Psoas muscle (tissue), 8 donors: ENCODE results near the gene NAIF1. TPM values are rescaled to one million over a fixed set of nuclear protein-coding genes. Genes with fewer than 3 reads are reported as not detected.

Source experiments
- ATAC-seq, 4 donors: fragments of 200-7000 bp; cut with Tn5 transposase; one replicate each; pipeline ENCODE4 v1.9.1; 2020; ENCODE audit warnings: moderate library complexity in 3 of 4, mild to moderate bottlenecking in 2 of 4
- DNase-seq, 2 donors: peaks; one replicate each; pipeline ENCODE4 v3.0.0-alpha.2; 2020
- H3K27ac ChIP-seq: fragments of 200-600 bp; one replicate; pipeline ENCODE4 v1.8.0; 2022
- H3K27me3 ChIP-seq, 3 donors: fragments of 200-600 bp in 1 of 3; one replicate each; pipeline versions ENCODE4 v1.6.1 to v1.8.0; 2013 to 2022; ENCODE audit warnings: low read length in 2 of 3, mild to moderate bottlenecking in 2 of 3, moderate library complexity in 1 of 3; ENCODE audit not compliant: insufficient read depth in 3 of 3
- H3K36me3 ChIP-seq, 2 donors: fragments of 200-600 bp in 1 of 2; one replicate each; pipeline versions ENCODE4 v1.6.1 to v1.8.0; 2013 to 2022; ENCODE audit warnings: low read depth in 1 of 2, mild to moderate bottlenecking in 1 of 2, moderate library complexity in 1 of 2; ENCODE audit not compliant: insufficient read depth in 1 of 2
- H3K4me1 ChIP-seq: fragments of 200-600 bp; one replicate; pipeline ENCODE4 v1.8.0; 2022
- H3K4me3 ChIP-seq: fragments of 200-600 bp; one replicate; pipeline ENCODE4 v1.8.0; 2022; ENCODE audit warnings: mild to moderate bottlenecking
- H3K9me3 ChIP-seq: fragments of 200-600 bp; one replicate; pipeline ENCODE4 v1.8.0; 2022
- CTCF ChIP-seq: fragments of 200-600 bp; IDR thresholded peaks from one replicate; pipeline ENCODE4 v1.8.0; 2022; ENCODE audit warnings: antibody characterized with exemption
- WGBS, 3 donors: extraction: QIAGEN DNeasy Blood & Tissue Kit; methylation state at CpG; one replicate each; pipeline versions ENCODE4 v1.1.6 to v1.1.7; 2013; 5-methylcytosine and 5-hydroxymethylcytosine counted together
- intact Hi-C, 2 donors: fragments of 100-400 bp; cut with DNase I; formaldehyde crosslinking; loops; one replicate each; pipeline versions ENCODE4 v1.11.0 to v1.14.2; 2022
- polyA plus RNA-seq, 3 donors: library from polyadenylated mRNA; stranded (reverse); fragments of 200-250 nt; gene quantifications; one replicate each; pipeline ENCODE4 v1.2.3, GENCODE V29; 2013
- total RNA-seq, 4 donors: library from RNA; stranded (reverse); fragmentation: NEBNext Ultra II Directional in 2 of 4; extraction: Animal tissue kit (Norgen Biotek cat#: 25700) in 2 of 4; gene quantifications; one replicate each; pipeline versions ENCODE4 v1.2.1 to v1.2.4, GENCODE V29; 2021 to 2023
- donor health status: healthy with polysubstance abuse.
- donor health status: DM: no; HTN: no; CAD: no; lungs with moderate emphysema.
- donor health status: Bipolar disorder and iron deficiency.
- donor health status: healthy.
- donor health status: DM: yes; HTN: yes; CAD: no.
- donor health status: DM: no; HTN: no; CAD: no.
- donor health status: DM: no; HTN: no; CAD: no.
- donor health status: DM: yes; HTN: yes; CAD: no.

The NAIF1 gene
- total and polyA plus RNA-seq, 7 donors, result 4.2 to 8.7 (median 6.3) TPM

- WGBS, 3 donors, result 39 to 50% (median 42%) methylated on average over 8 of the region's 8 CpGs
- Histone ChIP-seq H3K4me3 (no peak overlapping the region), H3K36me3 (no peaks in the 10 kb centered on the region), H3K27ac (no peak overlapping the region), H3K4me1 (peaks cover 3% of the 10 kb centered on the region), H3K9me3 (no peaks in the 10 kb centered on the region), H3K27me3 (no peaks in the 10 kb centered on the region)
- DNase-seq (peak; percentile 55 to 75), ATAC-seq (peak; percentile 92 to 99 (median 96))
- peak; percentile 92 for TF ChIP-seq CTCF
- intact Hi-C loops, result loop anchor here (1.0 to 5.0 kb wide), 3 partner anchors 58 to 92 kb away; no protein-coding TSS in a partner anchor
Observed at GRCh38 chr9:128034821-128035652, 32.1 kb downstream of the NAIF1 start.

GRCh38 chr9:128033609-128034008, 33.5 kb downstream of the NAIF1 start:
- 80 to 92% (median 91%) methylated on average over 4 of the region's 4 CpGs for WGBS, 3 donors
- ATAC-seq, result no peak
- no peak for TF ChIP-seq CTCF
- no peak for DNase-seq
- Histone ChIP-seq H3K4me3 (no peak overlapping the region), H3K4me1 (peaks cover 3% of the 10 kb centered on the region), H3K27ac (no peak overlapping the region), H3K27me3 (no peaks in the 10 kb centered on the region), H3K36me3 (no peaks in the 10 kb centered on the region), H3K9me3 (no peaks in the 10 kb centered on the region)
- intact Hi-C loops, result loop anchor here (1.0 to 2.0 kb wide), 2 partner anchors 89 to 90 kb away; no protein-coding TSS in a partner anchor

- no peak for TF ChIP-seq CTCF
- Histone ChIP-seq H3K27ac (no peak overlapping the region), H3K27me3 (no peaks in the 10 kb centered on the region), H3K36me3 (no peaks in the 10 kb centered on the region), H3K9me3 (no peaks in the 10 kb centered on the region), H3K4me1 (no peaks in the 10 kb centered on the region), H3K4me3 (no peak overlapping the region)
- no peak for DNase-seq
- intact Hi-C loops, result loop anchor here in 1 of 2 donors (5.0 kb wide), 1 partner anchor 35 kb away; no protein-coding TSS in a partner anchor
- WGBS, 3 donors, result 90 to 98% (median 92%) methylated on average over 4 of the region's 4 CpGs
- no peak for ATAC-seq
Observed at GRCh38 chr9:128027705-128028104, 39.4 kb downstream of the NAIF1 start.

- intact Hi-C loops, result loop anchor here in 1 of 2 donors (5.0 kb wide), 1 partner anchor 35 kb away; no protein-coding TSS in a partner anchor
- no peaks in the 10 kb centered on the region for H3K36me3 ChIP-seq
- no peak for TF ChIP-seq CTCF
- H3K4me1 ChIP-seq, result no peaks in the 10 kb centered on the region
- H3K4me3 ChIP-seq, result no peak overlapping the region
- DNase-seq (no peak), ATAC-seq (no peak)
- H3K27me3 ChIP-seq, result no peaks in the 10 kb centered on the region
- WGBS, 3 donors, result 78% methylated on average over 11 of the region's 11 CpGs
- no peak overlapping the region for H3K27ac ChIP-seq
- H3K9me3 ChIP-seq, result no peaks in the 10 kb centered on the region
Observed at GRCh38 chr9:128026773-128027541, 40.2 kb downstream of the NAIF1 start.
